NCI-H2107 treated with DMSO at 0.1 percent for 48 hours (cell line): Measurements from ENCODE around the gene ADGB.
"Not testable (repeated sequence)": the region's sequence is repeated elsewhere in the genome, so short reads cannot be mapped to it uniquely, and the experiment has no call there.

ENCODE experiments used
- DNase-seq: peaks from one replicate; lab custom pipeline; 2025; ENCODE audit not compliant: unreplicated experiment; lab: John Stamatoyannopoulos, UW

The ADGB gene

GRCh38 chr6:146598772-146599405, at the start of gene ADGB:
Gene ADGB (plus strand): TSS chr6:146598972. CDS start chr6:146599041, 69 bp downstream.
- DNase-seq, result no peak

DNA sequence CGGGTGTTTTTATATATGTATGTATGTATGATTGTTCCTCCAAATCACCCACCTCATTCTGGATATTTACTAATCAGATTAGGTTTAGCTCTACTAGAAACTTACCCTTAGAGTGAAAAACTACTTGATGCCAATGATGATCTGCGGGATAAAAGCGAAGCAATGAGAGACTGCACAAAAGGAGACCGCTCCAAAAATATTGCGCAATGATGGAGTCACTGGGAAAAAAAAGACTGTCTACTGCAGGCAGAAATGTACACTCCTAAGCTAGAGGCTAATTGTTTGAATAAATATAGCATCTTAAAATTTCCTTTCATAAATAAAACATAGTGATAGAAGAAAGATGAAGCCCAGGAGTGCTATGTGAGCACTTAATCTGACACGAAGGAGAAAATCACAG, 47.9 kb upstream of the ADGB start:
- no peak for DNase-seq

DNA sequence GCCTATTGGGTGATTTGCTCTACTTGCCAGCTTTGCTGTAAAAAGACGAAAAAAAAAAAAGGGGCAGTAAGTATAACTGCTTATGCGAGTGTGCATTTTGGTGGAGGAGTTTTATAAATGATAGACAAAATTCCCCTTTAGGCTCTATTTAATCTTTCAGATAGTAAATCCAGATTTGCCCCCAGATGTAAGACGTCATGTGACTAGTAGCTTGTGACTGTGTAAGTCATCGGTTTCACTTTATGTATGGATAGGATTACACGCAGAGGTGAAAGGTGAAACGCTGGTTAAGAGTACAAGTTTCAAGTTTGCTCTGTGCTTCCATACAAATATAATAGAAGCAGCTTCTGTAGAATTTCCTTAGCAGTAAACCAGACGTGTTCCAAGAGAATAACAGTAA, 47.2 kb upstream of the ADGB start:
- no peak for DNase-seq

DNA sequence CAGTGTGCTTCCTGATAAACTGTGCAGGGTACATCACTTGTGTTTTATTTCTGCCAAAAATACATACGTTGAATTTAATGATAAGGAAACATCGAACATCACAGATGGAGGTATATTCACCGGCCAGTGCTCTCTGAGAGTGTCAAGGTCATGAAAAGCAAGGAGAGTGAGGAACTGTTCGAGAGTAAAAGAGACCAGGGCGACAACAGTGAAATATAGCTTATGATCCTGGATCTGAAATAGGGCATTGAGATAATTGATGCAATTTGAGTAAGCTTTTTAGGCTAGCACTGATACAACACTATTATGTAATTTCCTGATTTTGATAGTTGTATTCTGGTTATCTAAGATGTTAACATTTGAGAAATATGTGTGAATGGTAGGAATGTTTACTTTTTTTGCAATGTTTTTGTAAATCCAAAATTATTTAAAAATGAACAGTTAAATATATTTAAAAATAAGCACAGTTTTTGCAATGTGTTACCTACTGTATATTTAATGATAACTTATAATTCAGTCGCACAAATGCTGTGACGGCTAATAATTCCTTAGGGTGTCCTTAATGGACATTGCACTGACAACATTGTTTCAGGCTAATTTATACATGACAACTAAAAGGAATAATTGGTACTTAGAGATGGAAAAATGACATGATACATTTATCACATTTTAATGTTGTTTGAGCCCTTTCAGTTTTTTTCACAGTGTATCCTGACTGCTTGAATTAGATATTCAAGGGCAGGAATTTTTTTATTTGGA, 45.2 kb upstream of the ADGB start:
- no peak for DNase-seq

- DNase-seq, result no peak
These were observed 38.2 kb upstream of the ADGB start for GRCh38 chr6:146560607-146561006.

- DNase-seq, result not testable (repeated sequence)
These were observed 32.1 kb upstream of the ADGB start for GRCh38 chr6:146566661-146567060.

- not testable (repeated sequence) for DNase-seq
These were observed 30.2 kb upstream of the ADGB start for GRCh38 chr6:146568619-146569018.

DNA sequence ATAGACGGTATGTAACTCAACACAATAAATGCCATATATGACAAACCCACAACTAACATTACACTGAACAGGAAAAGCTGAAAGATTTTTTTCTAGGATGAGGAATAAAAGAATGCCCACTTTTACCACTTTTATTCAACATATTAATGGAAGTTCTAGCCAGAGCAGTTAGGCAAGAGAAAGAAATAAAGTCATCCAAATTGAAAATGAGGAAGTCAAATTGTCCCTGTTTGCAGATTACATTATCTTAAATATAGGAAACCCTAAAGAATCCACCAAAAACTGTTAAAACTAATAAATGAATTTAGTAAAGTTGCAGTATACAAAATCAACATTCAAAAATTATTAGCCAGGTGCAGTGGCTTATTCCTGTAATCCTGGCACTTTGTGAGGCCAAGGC, 24.6 kb upstream of the ADGB start:
- no peak for DNase-seq

- no peak for DNase-seq
These were observed 20.7 kb upstream of the ADGB start for GRCh38 chr6:146578054-146578453.

- no peak for DNase-seq
These were observed 16.8 kb upstream of the ADGB start for GRCh38 chr6:146581968-146582367.

- DNase-seq, result no peak
These were observed 15.9 kb upstream of the ADGB start for GRCh38 chr6:146582857-146583256.

- DNase-seq, result no peak
These were observed 14.8 kb upstream of the ADGB start for GRCh38 chr6:146583966-146584365.

GRCh38 chr6:146587459-146587858, 11.3 kb upstream of the ADGB start:
- DNase-seq, result no peak

GRCh38 chr6:146590492-146590891, 8.3 kb upstream of the ADGB start:
- DNase-seq, result no peak

DNA sequence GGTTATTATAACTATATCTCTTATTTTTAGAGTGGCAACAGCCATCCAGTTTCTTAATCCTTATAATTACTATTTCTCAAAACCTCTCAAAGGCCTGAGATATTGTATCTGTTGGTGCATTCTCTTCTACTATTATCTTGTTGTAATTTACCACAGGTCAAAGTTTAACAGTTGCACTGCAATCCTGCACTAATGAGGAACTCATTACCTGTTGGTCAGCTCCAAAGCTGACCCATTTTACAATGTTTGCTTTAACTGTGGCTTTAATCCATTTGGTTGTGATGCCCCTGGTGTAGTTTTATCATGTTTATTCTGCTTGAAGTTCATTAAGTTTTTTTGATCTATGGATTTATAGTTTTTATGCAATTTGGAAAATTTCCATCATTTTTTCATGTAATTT, 6.3 kb upstream of the ADGB start:
- DNase-seq, result no peak

- DNase-seq, result no peak
These were observed 4.8 kb upstream of the ADGB start for GRCh38 chr6:146593986-146594385.

GRCh38 chr6:146594495-146594894, 4.3 kb upstream of the ADGB start:
- no peak for DNase-seq

GRCh38 chr6:146595972-146596731, 2.6 kb upstream of the ADGB start:
- no peak for DNase-seq

DNA sequence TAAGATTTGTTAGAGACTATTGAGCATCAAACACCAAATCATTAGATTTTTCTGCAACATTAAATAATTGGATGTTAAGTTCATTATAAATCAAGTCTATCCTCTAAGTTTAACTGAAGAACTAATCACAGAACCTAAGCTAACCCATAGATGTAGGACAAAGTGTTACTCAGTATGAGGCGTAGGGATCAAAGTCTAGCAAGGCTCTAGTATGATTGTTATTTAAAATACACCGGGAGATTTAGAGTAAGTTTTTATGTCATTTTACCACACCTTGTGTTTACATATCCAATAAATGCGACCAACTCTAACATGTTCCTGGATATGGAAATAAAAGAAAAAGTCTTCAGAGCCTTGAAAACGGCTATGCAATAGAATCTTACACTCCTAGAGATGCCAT, 2.6 kb downstream of the ADGB start:
- DNase-seq, result no peak

DNA sequence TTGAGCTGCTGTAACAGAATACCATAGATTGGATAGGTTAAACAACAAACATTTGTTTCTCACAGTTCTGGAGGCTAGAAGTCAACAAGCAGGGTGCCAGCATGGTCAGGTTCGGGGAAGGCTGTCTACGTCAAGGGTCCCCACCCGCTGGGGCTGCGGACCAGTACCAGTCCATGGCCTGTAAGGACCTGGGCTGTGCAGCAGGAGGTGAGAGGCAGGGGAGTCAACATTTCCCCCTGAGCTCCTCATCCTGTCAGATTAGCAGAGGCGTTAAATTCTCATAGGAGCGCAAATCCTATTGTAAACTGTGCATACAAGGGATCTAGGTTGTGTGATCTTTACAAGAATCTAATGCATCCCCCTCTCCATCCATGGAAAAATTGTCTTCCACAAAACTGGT, 3.8 kb downstream of the ADGB start:
- no peak for DNase-seq

- DNase-seq, result no peak
These were observed 15.2 kb downstream of the ADGB start for GRCh38 chr6:146613947-146614346.

GRCh38 chr6:146620655-146621054, 21.9 kb downstream of the ADGB start:
- no peak for DNase-seq
